GM21360 (cell line): ENCODE results near the gene RPP25L.

Source experiments
- ATAC-seq: cut with Tn5 transposase; IDR thresholded peaks from one replicate; pipeline ENCODE4 v1.9.1; 2021; ENCODE audit warnings: mild to moderate bottlenecking, moderate library complexity; ENCODE audit not compliant: unreplicated experiment

The RPP25L gene

GRCh38 chr9:34612788-34613390 is 992 bp upstream of the RPP25L start:
- ATAC-seq: no peak

GRCh38 chr9:34611251-34611810 is 566 bp downstream of the RPP25L start:
- peak; percentile 13 for ATAC-seq

GRCh38 chr9:34610434-34611206 is 1.3 kb downstream of the RPP25L start:
- no peak for ATAC-seq

- no peak for ATAC-seq
These were observed 4.6 kb downstream of the RPP25L start for GRCh38 chr9:34607331-34607730.

GRCh38 chr9:34606905-34607304 is 5.0 kb downstream of the RPP25L start:
- ATAC-seq: no peak

GRCh38 chr9:34606190-34606589 is 5.7 kb downstream of the RPP25L start:
- no peak for ATAC-seq

GRCh38 chr9:34603610-34604231 is 8.2 kb downstream of the RPP25L start:
- ATAC-seq: peak; percentile 62

GRCh38 chr9:34601937-34602573 is 9.8 kb downstream of the RPP25L start:
- no peak for ATAC-seq

- no peak for ATAC-seq
These were observed 11.0 kb downstream of the RPP25L start for GRCh38 chr9:34600908-34601307.

GRCh38 chr9:34599546-34599945 is 12.4 kb downstream of the RPP25L start:
- no peak for ATAC-seq

- ATAC-seq: no peak
These were observed 17.7 kb downstream of the RPP25L start for GRCh38 chr9:34594177-34594576.

GRCh38 chr9:34592895-34593601 is 18.8 kb downstream of the RPP25L start:
- ATAC-seq: no peak

GRCh38 chr9:34591917-34592866 is 19.7 kb downstream of the RPP25L start:
- no peak for ATAC-seq

- ATAC-seq: no peak
These were observed 20.5 kb downstream of the RPP25L start for GRCh38 chr9:34591248-34591916.

- no peak for ATAC-seq
These were observed 21.3 kb downstream of the RPP25L start for GRCh38 chr9:34590381-34591247.

- ATAC-seq: no peak
These were observed 22.1 kb downstream of the RPP25L start, which contains the start of gene CNTFR for GRCh38 chr9:34589636-34590380. TSS of gene CNTFR (minus strand) at chr9:34589724. CDS start at chr9:34568981, 20,743 bp downstream.
